HG03460 (cell line): ENCODE data around the gene SNTG2.
A peak's percentile ranks its signal among the peaks of the same experiment; 100 is the strongest.

Experiments
- ATAC-seq: cut with Tn5 transposase; IDR thresholded peaks from one replicate; pipeline ENCODE4 v1.9.1; 2021; ENCODE audit not compliant: unreplicated experiment

Gene SNTG2

GRCh38 chr2:1136846-1137245, 186.2 kb downstream of the SNTG2 start:
- no peak for ATAC-seq

DNA sequence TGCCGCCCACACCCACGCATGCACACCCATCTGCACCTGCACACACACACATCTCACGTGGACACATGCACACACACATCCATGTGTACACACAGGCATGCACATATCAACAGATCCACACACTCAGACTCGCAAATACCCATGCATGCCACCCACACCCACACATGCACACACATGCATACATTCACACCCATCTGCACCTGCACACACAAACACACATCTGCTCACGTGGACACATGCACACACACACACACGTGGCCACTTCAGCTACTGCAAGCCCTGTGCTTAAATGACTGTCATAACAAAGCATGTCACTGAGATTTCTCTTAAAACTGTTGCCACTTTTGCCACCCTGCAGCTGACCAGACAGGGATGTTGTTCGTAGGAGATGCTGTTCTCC, 186.6 kb downstream of the SNTG2 start:
- no peak for ATAC-seq

- ATAC-seq = no peak
Measured at GRCh38 chr2:1137913-1138391, 187.3 kb downstream of the SNTG2 start.

DNA sequence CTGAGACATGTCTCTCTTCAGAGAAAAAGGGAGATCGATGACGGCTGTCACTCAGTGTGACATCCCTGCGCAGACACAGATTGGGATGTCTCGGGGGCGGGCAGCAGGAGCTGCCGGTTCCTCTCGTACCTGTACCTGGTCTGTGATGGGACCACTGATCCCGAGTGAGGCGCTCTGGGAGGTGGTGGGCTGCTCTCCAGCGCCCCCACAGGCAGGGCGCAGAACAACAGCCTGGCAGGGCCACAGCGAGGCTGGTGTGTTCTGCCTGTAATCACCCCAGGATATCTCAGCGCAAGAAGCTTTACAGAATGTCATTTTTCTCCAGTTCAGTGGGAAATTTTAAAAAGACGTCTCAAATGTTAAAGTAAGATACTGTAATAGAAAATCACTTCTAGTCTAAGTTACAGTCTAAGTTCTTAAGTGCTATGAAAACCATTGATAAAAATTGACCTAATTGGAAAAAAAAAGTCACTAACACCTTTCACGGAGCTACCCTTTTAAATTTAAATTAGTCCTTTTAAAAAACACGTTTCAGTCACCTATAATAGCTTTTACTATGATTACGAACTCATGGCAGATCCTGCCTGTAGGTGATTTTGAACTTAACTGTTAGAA, 189.8 kb downstream of the SNTG2 start:
- peak; percentile 75 for ATAC-seq

DNA sequence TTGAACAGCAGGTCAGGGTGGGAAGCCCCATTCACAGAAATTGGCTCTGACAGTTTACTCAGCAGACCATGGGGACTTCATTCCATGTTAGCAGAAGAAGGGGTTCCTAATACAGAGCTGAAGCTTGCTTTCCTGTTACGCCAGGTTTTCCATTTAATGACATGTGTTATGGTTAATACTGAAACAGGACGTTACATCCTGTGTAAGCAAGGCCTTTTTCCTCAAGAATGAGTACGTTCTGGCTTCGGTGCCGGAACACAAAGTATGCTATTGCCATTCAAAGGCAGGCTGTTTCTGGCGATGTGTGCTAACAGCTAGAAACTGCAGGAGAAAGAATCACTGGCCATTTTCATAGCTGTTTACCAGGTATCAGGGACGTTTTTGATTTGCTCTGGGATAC, 190.4 kb downstream of the SNTG2 start:
- no peak for ATAC-seq

DNA sequence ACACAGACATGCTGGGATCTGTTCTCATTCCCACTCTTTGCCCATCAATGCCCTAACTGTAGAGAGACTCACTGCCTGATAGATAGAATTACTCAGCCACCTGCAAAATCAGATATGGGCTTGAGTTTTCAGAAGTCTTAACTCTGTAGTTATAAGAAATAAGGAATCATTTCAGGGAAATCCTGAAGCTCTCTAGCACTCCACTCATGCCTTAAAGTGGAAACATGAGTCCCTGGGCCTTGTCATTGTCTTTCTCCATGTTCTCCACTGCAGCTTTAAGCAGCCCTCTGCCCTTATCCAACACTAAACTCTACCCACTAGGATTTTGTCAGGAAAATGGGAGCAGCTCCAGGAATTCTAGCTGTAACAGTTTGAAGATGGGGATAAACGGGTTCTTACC, 192.5 kb downstream of the SNTG2 start:
- no peak for ATAC-seq

DNA sequence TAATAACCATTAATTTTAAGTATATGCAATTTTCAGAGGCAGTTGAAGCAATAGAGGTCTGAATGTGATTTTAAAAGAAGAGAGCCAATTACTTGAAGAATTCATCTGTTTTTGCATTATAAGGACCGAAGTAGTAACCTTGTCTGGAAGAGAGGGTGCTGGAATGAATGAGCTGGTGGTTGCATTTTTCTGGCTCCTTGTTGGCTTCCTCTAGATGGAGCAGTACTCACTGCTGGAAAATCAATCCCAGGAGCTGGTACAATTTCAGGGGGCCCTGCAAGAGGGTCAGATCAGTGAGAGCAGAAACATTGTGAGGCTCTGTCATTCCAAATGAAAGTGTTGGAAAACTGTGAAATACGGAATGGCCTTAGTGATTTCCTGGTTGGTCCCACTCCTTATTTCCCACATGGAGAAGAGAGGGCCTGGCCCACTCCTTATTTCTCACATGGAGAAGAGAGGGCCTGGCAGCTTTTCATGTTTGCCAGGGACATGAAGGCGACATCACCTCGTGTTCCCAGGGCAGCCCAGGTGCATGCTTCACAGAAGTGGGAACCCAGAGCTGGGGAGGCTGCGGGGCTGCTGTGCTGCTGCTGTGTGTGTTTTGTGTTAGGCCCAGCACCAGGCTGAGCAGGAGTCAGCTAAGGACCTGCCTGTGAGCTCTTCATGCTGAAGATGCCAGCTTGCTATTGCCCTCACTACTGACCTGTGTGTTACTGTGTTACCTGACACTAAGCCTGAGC, 197.4 kb downstream of the SNTG2 start:
- ATAC-seq = no peak

GRCh38 chr2:1150724-1151511, 200.3 kb downstream of the SNTG2 start:
- no peak for ATAC-seq

DNA sequence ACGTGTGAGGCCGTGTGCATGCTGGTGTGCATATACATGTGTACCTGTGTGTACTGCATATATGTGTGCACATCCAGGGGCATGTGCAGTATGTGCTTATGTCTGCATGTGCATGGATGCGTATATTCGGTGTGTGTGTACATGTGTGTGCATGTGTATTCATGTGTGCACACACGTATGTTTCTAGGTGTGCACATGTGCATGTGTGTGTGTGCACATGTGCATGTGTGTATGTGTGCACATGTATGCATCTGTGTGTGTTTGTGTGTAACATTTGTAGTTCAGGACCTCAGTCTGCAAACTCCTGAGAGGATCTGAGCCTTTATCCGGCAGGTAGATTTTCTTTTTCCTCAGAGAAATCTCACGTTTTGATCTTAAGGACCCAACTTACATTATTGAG, 201.7 kb downstream of the SNTG2 start:
- no peak for ATAC-seq

DNA sequence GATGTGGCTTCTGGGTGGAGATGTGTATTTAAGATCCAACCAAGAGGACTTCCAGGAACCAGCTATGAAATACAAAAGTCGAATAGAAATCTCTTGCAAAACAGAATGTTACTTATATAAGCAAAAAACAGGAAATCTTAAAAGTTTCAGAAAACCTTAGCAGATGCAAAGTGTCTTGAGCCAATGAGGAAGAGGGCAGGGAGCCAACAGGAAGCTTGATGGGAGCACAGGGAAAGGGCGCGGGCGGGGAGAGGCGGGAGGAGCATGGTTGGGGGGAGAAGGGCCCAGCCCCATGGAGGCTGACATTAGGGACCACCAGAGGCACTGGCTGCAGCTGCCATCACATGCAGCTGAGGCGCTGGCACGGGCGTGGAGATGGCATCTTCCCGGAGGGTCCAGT, 203.3 kb downstream of the SNTG2 start:
- no peak for ATAC-seq

- no peak for ATAC-seq
Measured at GRCh38 chr2:1154710-1155594, 204.3 kb downstream of the SNTG2 start.

DNA sequence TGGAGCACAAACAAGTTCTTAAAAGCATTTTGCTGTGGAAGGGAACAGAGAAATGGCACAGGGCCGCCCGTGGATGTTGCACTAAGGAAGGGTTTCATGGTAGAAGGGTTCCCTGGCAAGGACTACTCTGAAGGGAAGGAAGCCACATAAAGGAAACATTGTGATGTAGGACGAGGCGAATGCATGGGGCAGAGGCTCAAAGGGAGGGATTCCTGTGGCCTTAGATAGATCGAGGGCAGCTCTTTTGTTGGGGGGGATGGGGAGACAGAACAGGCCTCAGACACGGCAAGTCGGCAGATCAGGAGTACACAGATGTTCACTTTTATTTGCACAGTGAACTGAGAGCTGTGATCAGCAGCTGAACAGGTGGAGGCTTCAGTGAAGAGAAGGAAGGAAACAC, 205.4 kb downstream of the SNTG2 start:
- ATAC-seq = no peak

GRCh38 chr2:1156531-1156930, 205.9 kb downstream of the SNTG2 start:
- ATAC-seq = no peak

- ATAC-seq = no peak
Measured at GRCh38 chr2:1157107-1157506, 206.5 kb downstream of the SNTG2 start.

- ATAC-seq = no peak
Measured at GRCh38 chr2:1159013-1159412, 208.4 kb downstream of the SNTG2 start.

- no peak for ATAC-seq
Measured at GRCh38 chr2:1162246-1162645, 211.6 kb downstream of the SNTG2 start.

GRCh38 chr2:1162768-1163584, 212.3 kb downstream of the SNTG2 start:
- peak; percentile 68 for ATAC-seq

DNA sequence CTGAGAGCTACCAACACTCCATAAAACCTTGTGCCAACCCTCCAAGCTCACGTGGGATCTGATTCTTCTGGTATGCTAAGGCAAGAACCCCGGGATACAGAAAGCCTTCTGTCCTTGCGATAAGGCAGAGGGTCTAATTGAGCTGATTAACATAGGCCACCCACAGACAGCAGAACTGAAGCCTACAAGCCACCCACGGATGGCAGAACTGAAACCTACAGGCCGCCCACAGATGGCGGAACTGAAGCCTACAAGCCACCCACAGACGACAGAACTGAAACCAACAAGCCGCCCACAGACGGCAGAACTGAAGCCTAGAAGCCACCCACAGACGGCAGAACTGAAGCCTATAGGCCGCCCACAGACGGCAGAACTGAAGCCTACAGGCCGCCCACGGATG, 216.3 kb downstream of the SNTG2 start:
- ATAC-seq = no peak

- ATAC-seq = no peak
Measured at GRCh38 chr2:1168846-1169245, 218.2 kb downstream of the SNTG2 start.

DNA sequence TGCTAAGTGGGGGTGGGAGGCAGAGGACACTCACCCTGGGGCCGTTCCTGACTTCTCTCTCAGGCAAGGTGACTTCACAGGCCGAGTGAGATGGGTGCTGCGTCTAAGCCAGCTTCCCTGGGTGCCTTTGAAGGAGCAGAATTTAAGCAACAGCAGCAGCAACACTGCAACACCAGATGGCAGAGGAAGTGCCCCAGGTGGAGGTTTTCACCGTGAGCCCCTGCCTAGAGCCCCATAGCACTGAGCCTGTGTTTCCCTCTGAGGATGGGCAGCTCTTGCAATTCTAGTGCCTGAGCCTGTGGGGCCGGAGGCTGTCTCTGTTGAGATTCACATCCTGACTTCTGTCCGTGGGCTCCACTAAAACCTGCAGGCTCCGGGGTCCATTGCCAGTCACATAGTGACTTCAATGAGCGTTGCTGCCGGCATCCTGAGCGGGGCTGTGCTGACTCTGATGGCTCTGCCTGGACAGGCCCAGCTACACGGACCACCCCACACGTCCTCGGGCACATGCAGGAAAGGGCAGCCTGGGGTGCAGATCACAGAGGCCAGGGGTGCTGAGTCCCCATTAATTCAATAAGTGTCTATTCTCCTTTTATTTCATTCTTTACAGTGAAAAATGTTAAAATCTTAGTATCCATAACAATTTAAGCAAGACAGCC, 218.8 kb downstream of the SNTG2 start:
- no peak for ATAC-seq
